H7 (cell line): ENCODE measurements around the gene MTCL1. TPM values are rescaled to one million over a fixed set of nuclear protein-coding genes. Genes with fewer than 3 reads are reported as not detected.

Source experiments
- DNase-seq: peaks from one replicate; pipeline ENCODE4 v3.0.0; 2012
- H3K27me3 ChIP-seq: 2 replicates; pipeline ENCODE4 v1.6.0; 2011; ENCODE audit warnings: mild to moderate bottlenecking, low read length; ENCODE audit not compliant: control insufficient read depth, insufficient read depth
- H3K36me3 ChIP-seq: replicated peaks from 2 replicates; pipeline ENCODE4 v1.5.1; 2011; ENCODE audit warnings: low read length; ENCODE audit not compliant: control insufficient read depth, insufficient read depth
- H3K4me3 ChIP-seq: 2 replicates; pipeline ENCODE4 v1.5.1; 2011; ENCODE audit warnings: low read depth, mild to moderate bottlenecking, control low read depth, low read length, moderate library complexity; ENCODE audit not compliant: insufficient read depth
- total RNA-seq: library from RNA; depleted of rRNA; stranded (reverse); fragments of >200 nt; shearing (Covaris generic); gene quantifications from 2 replicates; pipeline ENCODE4 v1.2.3, GENCODE V29; 2014

MTCL1 gene
- total RNA-seq, 1 experiment from 2014 or later, result 16.0 TPM

GRCh38 chr18:8673256-8674209 lies 31.8 kb upstream of the MTCL1 start:
- Histone ChIP-seq H3K4me3 (no peak overlapping the region), H3K27me3 (no peaks in the 10 kb centered on the region), H3K36me3 (no peaks in the 10 kb centered on the region)
- no peak for DNase-seq

- Histone ChIP-seq H3K27me3 (no peaks in the 10 kb centered on the region), H3K36me3 (no peaks in the 10 kb centered on the region), H3K4me3 (no peak overlapping the region)
- DNase-seq, result no peak
Measured at GRCh38 chr18:8675057-8675456, 30.3 kb upstream of the MTCL1 start.

- DNase-seq, result no peak
- H3K4me3 ChIP-seq, result no peak overlapping the region
- no peaks in the 10 kb centered on the region for H3K36me3 ChIP-seq
- H3K27me3 ChIP-seq, result no peaks in the 10 kb centered on the region
Measured at GRCh38 chr18:8681196-8681595, 24.2 kb upstream of the MTCL1 start.

DNA sequence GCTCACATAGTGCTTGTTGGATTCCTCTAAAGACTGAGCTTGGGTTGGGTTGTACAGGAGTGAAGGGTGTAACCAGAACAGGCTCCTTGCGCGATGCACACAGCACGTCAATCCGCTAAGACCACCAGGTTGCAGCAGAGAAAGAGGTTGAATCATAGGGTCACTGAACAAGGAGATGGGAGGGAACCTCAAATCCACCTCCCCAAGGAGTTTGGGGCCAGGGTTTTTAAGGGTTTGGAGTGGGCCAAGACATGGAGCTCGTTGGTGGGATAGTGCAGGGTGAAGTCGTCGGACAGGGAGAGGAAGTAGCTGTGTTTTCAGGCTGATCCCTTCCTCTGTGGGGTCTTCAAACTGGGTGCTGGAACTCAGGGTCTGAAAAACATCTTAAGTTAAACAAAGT lies 20.8 kb upstream of the MTCL1 start:
- Histone ChIP-seq H3K36me3 (no peaks in the 10 kb centered on the region), H3K4me3 (no peak overlapping the region), H3K27me3 (no peaks in the 10 kb centered on the region)
- DNase-seq, result no peak

DNA sequence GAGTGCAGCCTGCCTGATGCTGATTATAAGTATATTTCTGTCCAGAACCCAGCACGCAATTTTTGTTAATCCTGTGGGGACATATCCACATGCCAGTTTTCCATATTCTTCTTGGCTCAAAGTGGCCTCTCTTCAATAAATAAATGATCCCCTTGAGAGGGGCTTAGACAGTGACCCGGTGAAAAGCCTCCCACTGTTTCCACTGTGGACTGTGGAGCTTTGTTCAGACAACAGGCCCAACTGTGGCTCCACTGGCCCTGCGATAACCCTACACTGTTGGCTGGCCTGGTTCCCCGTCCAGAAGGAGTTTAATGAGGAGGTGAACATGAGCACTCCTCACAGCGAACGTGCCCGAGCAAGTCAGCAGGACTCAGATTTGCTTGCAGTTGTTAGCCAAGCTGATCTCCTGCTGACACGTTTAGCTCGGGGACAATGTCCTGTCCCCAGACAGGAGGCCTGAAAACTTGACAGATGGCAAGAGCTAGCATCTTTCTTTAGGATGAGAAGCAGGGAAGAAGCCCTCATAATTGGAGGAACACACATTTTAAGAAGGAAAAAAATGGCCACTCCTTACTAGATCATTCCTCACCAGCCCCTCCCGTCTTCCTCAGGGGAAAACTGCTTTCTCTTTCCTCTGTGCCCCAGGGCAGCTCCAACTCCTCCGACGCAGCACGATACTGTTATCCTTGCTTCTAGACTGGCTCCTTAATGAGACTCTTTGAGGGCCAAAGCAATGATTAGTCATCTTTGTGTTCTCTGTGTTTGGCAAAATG lies 20.0 kb upstream of the MTCL1 start:
- no peaks in the 10 kb centered on the region for H3K36me3 ChIP-seq
- no peaks in the 10 kb centered on the region for H3K27me3 ChIP-seq
- H3K4me3 ChIP-seq, result no peak overlapping the region
- DNase-seq, result no peak

GRCh38 chr18:8685914-8686216 lies 19.5 kb upstream of the MTCL1 start:
- Histone ChIP-seq H3K4me3 (no peak overlapping the region), H3K36me3 (no peaks in the 10 kb centered on the region), H3K27me3 (no peaks in the 10 kb centered on the region)
- no peak for DNase-seq

GRCh38 chr18:8686611-8687010 lies 18.7 kb upstream of the MTCL1 start:
- no peak for DNase-seq
- Histone ChIP-seq H3K27me3 (no peaks in the 10 kb centered on the region), H3K36me3 (no peaks in the 10 kb centered on the region), H3K4me3 (no peak overlapping the region)

- H3K4me3 ChIP-seq, result no peak overlapping the region
- no peaks in the 10 kb centered on the region for H3K36me3 ChIP-seq
- no peak for DNase-seq
- H3K27me3 ChIP-seq, result no peaks in the 10 kb centered on the region
Measured at GRCh38 chr18:8688216-8688800, 17.0 kb upstream of the MTCL1 start.

DNA sequence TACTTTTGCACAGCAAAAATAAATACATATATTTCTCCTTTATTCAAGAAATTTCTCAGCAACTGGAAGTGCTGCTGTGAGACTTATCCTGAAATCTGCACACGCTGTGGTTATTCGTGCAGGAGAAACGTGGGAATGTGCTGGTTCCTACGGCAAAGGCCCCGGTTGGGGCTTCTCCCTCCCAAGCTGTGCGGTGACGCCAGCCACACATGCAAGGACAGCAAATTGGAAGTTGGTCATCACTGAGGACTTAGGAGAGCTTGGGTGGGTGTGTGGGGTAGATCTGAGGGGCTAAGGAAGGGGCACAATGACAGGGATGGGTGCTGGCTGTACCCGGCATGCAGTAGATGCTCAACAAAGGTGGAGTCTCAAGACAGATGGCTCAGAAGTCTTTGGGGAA lies 16.5 kb upstream of the MTCL1 start:
- Histone ChIP-seq H3K4me3 (no peak overlapping the region), H3K27me3 (no peaks in the 10 kb centered on the region), H3K36me3 (no peaks in the 10 kb centered on the region)
- no peak for DNase-seq

- DNase-seq, result no peak
- H3K4me3 ChIP-seq, result no peak overlapping the region
- H3K36me3 ChIP-seq, result no peaks in the 10 kb centered on the region
- H3K27me3 ChIP-seq, result no peaks in the 10 kb centered on the region
Measured at GRCh38 chr18:8689517-8689916, 15.8 kb upstream of the MTCL1 start.

- no peak overlapping the region for H3K4me3 ChIP-seq
- no peaks in the 10 kb centered on the region for H3K36me3 ChIP-seq
- H3K27me3 ChIP-seq, result no peaks in the 10 kb centered on the region
- no peak for DNase-seq
Measured at GRCh38 chr18:8694891-8695290, 10.5 kb upstream of the MTCL1 start.

- Histone ChIP-seq H3K4me3 (no peak overlapping the region), H3K27me3 (no peaks in the 10 kb centered on the region), H3K36me3 (no peaks in the 10 kb centered on the region)
- no peak for DNase-seq
Measured at GRCh38 chr18:8695932-8696517, 9.3 kb upstream of the MTCL1 start.

DNA sequence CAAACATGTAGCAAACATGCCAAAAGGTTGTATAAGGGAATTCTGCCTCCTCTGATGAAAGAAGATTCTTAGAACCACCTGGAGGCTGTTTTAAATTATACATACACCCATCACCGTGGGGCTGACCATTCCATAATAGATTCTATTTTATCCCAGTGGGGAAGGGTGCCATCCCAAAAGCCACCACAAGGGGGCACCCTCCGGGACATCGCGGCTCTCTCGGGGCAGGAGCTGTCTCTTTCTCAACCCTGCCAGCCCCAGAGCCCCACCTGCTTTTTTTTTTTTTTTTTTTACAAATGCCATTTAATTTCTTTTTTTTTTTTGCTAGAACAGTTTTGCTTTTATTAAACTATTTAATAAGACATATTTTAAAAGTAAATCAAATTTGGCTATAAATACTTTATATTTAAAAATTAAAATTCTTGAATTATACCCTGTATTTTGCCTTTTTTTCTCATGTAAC lies 8.6 kb upstream of the MTCL1 start:
- DNase-seq, result peak; percentile 86
- no peaks in the 10 kb centered on the region for H3K36me3 ChIP-seq
- H3K27me3 ChIP-seq, result no peaks in the 10 kb centered on the region
- H3K4me3 ChIP-seq, result no peak overlapping the region

DNA sequence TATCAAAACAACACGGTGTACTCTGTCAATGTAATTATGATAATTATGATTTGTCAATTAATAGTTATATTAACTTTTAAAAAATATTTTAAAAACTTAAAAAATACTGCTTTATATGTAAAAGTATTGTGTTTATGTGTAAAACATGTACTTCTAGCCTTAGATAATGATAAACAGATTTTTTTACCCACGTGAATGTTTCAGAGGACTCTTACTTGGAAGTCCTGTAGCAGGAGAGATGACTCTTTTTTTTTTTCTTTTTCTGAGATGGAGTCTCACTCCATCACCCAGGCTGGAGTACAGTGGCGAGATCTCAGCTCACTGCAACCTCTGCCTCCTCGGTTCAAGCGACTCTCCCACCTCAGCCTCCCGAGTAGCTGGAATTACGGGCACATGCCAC lies 6.2 kb upstream of the MTCL1 start:
- no peak for DNase-seq
- Histone ChIP-seq H3K4me3 (no peak overlapping the region), H3K36me3 (no peaks in the 10 kb centered on the region), H3K27me3 (peaks cover 11% of the 10 kb centered on the region)
